OCI-LY7 (cell line): ENCODE measurements around the gene PBX1. TPM values are rescaled to one million over a fixed set of nuclear protein-coding genes. Genes with fewer than 3 reads are reported as not detected.

Experiments
- BruUV-seq: library from RNA; stranded (reverse); fragments of 400-500 nt; replicated peaks from 2 replicates; lab custom pipeline; 2021; lab: Mats Ljungman, UMichigan
- CTCF ChIA-PET: fragments of 300-600 bp; sonication (Branson Sonifier 250); formaldehyde crosslinking; loops from one replicate; lab custom pipeline; 2022; ENCODE audit warnings: antibody characterized with exemption; ENCODE audit not compliant: unreplicated experiment; lab: Charles Lee
- POLR2A ChIA-PET: fragments of 300-600 bp; sonication (Branson Sonifier 250); formaldehyde crosslinking; loops from one replicate; lab custom pipeline; 2022; ENCODE audit warnings: antibody characterized with exemption; lab: Charles Lee
- DNase-seq: peaks from one replicate; pipeline ENCODE4 v3.0.0-alpha.2; 2015; ENCODE audit warnings: low spot score
- H2AFZ ChIP-seq: fragments of 200-600 bp; sonication (generic), shearing (Covaris generic); 2 replicates; pipeline ENCODE4 v1.6.1; 2014; ENCODE audit warnings: mild to moderate bottlenecking, antibody characterized with exemption, low read length, moderate library complexity
- H3K27ac ChIP-seq: fragments of 200-600 bp; sonication (generic); 2 replicates; pipeline ENCODE4 v1.5.1; 2014; ENCODE audit warnings: mixed run types, low read depth, mild to moderate bottlenecking, moderate library complexity, low read length, inconsistent platforms; ENCODE audit not compliant: poor library complexity, severe bottlenecking
- H3K36me3 ChIP-seq: fragments of 200-600 bp; sonication (generic); 2 replicates; pipeline ENCODE4 v1.6.1; 2014; ENCODE audit warnings: mild to moderate bottlenecking, antibody characterized with exemption, low read length, moderate library complexity, mixed read lengths; ENCODE audit not compliant: insufficient read depth
- H3K4me1 ChIP-seq: fragments of 200-600 bp; sonication (generic); 2 replicates; pipeline ENCODE4 v1.5.1; 2014; ENCODE audit warnings: mild to moderate bottlenecking, low read length; ENCODE audit not compliant: insufficient read depth, poor library complexity, severe bottlenecking
- H3K4me2 ChIP-seq: fragments of 200-600 bp; sonication (generic); 2 replicates; pipeline ENCODE4 v1.6.1; 2014; ENCODE audit warnings: mild to moderate bottlenecking, low read length
- H3K4me3 ChIP-seq: fragments of 200-600 bp; sonication (generic); 2 replicates; pipeline ENCODE4 v1.5.1; 2014; ENCODE audit warnings: mild to moderate bottlenecking, low read depth, low read length; ENCODE audit not compliant: poor library complexity, severe bottlenecking
- H3K79me2 ChIP-seq: fragments of 200-600 bp; sonication (generic); 2 replicates; pipeline ENCODE4 v1.6.1; 2016; ENCODE audit warnings: low read depth, mild to moderate bottlenecking, low read length, moderate library complexity, mixed read lengths; ENCODE audit not compliant: insufficient read depth
- H3K9me2 ChIP-seq: fragments of 200-600 bp; sonication (generic); 2 replicates; pipeline ENCODE4 v1.6.1; 2016; ENCODE audit warnings: mild to moderate bottlenecking, low read length, mixed read lengths; ENCODE audit not compliant: insufficient read depth
- H3K9me3 ChIP-seq: fragments of 200-600 bp; sonication (generic); 2 replicates; pipeline ENCODE4 v1.6.1; 2014; ENCODE audit warnings: mild to moderate bottlenecking, mixed run types, low read length, mixed read lengths
- H4K20me1 ChIP-seq: fragments of 200-600 bp; sonication (generic); 2 replicates; pipeline ENCODE4 v1.6.1; 2014; ENCODE audit warnings: mild to moderate bottlenecking, antibody characterized with exemption, low read length, moderate library complexity, mixed read lengths; ENCODE audit not compliant: insufficient read depth
- EZH2phosphoT487 ChIP-seq: fragments of 200-600 bp; sonication (generic); IDR thresholded peaks from 2 replicates; pipeline ENCODE4 v1.6.1; 2018; ENCODE audit warnings: low read depth, borderline replicate concordance, mild to moderate bottlenecking, mixed run types, antibody characterized with exemption, low read length, moderate library complexity, mixed read lengths
- intact Hi-C: fragments of 100-400 bp; cut with micrococcal nuclease; formaldehyde crosslinking; loops from one replicate; pipeline ENCODE4 v1.10.0; 2022; ENCODE audit not compliant: unreplicated experiment
- total RNA-seq, 2 experiments: library from RNA; depleted of rRNA in 1 of 2; stranded (reverse); fragments of >200 nt in 1 of 2; shearing (Covaris generic) in 1 of 2; gene quantifications; 2 replicates each; pipeline ENCODE4 v1.2.3, GENCODE V29; 2014 to 2022
- TF ChIP-seq, protein P1 (sequence below): fragments of 200-600 bp; sonication (generic); conservative IDR thresholded peaks from 2 replicates; pipeline ENCODE4 v1.5.1; 2014; ENCODE audit warnings: mild to moderate bottlenecking, antibody characterized with exemption, low read length, moderate library complexity, mixed read lengths

The PBX1 gene
- total RNA-seq, 2 experiments from 2014 or later, result not detected

DNA sequence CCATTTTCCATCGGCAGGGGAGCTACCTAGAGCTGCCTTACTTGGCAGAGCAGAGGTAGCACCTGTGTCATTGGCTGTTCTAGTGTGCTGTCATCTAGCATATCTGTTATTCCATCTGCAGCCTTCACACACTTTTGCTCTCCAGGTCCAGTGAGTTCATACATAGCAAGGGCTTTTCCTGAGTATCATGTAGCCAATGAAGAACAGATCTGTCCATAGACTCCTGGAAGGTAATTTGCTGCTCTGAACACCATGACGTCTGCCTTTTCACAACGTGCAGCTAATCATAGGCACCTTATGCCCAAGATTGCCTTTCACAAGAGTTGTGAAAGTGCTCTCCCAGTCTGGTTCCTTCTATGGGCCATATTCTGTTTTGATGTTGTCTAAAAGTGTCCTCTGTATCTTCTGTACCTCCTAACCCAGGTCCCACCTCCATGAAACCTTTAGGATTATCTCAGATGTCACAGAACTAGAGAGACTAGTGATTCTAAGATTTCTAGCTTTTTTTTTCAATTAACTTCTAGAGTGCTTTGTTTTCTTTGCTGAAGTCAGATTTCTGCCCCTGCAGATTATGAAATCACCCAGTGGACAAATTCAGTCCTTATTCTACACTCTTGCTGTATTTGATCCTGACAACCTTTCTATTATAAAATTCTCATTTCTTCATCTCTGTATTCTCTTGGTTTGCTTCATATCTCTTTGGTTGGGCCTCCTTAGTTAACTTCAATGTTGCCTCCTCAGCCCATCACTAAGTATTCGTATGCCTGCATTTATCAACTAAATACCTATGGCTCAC lies 134.8 kb downstream of the PBX1 start:
- H3K79me2 ChIP-seq, result no peaks in the 10 kb centered on the region
- H3K36me3 ChIP-seq, result no peaks in the 10 kb centered on the region
- ChIA-PET CTCF (interaction anchor here (0.6 kb wide), 1 partner anchor 212 kb away, joined by 5 read pairs; no protein-coding TSS in a partner anchor), POLR2A (no interaction called here)
- no peaks in the 10 kb centered on the region for H4K20me1 ChIP-seq
- H3K4me1 ChIP-seq, result no peaks in the 10 kb centered on the region
- DNase-seq, result no peak
- BruUV-seq, result no TSS peak
- TF ChIP-seq, protein P1, sequence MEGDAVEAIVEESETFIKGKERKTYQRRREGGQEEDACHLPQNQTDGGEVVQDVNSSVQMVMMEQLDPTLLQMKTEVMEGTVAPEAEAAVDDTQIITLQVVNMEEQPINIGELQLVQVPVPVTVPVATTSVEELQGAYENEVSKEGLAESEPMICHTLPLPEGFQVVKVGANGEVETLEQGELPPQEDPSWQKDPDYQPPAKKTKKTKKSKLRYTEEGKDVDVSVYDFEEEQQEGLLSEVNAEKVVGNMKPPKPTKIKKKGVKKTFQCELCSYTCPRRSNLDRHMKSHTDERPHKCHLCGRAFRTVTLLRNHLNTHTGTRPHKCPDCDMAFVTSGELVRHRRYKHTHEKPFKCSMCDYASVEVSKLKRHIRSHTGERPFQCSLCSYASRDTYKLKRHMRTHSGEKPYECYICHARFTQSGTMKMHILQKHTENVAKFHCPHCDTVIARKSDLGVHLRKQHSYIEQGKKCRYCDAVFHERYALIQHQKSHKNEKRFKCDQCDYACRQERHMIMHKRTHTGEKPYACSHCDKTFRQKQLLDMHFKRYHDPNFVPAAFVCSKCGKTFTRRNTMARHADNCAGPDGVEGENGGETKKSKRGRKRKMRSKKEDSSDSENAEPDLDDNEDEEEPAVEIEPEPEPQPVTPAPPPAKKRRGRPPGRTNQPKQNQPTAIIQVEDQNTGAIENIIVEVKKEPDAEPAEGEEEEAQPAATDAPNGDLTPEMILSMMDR, result no peak
- no peak for TF ChIP-seq EZH2phosphoT487
- H3K9me2 ChIP-seq, result no peaks in the 10 kb centered on the region
- no peak overlapping the region for H3K27ac ChIP-seq
- no peak overlapping the region for H2AFZ ChIP-seq
- H3K4me2 ChIP-seq, result no peak overlapping the region
- intact Hi-C loops, result no loop called here
- H3K9me3 ChIP-seq, result no peaks in the 10 kb centered on the region
- no peak overlapping the region for H3K4me3 ChIP-seq

DNA sequence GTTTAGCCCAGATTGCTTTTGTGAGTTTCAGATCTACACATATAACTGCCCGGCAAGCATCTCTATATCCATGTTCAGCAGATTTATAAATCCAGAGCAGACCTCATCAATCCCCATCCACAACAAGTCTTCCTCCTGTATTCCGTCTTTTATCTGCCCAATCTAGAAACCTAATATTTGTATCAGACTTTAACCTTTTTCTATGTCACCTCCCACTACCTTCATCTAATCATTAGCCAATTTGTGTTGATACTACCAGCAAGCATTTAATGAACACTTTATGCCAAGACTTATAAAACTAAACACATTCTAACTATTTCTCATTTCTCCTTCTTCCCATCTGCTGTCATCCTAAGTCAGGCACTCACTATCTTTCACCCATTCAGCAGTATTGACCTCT lies 135.5 kb downstream of the PBX1 start:
- Histone ChIP-seq H3K9me2 (no peaks in the 10 kb centered on the region), H4K20me1 (no peaks in the 10 kb centered on the region), H3K79me2 (no peaks in the 10 kb centered on the region), H2AFZ (no peak overlapping the region), H3K4me1 (no peaks in the 10 kb centered on the region), H3K4me2 (no peak overlapping the region), H3K4me3 (no peak overlapping the region), H3K36me3 (no peaks in the 10 kb centered on the region), H3K9me3 (no peaks in the 10 kb centered on the region), H3K27ac (no peak overlapping the region)
- BruUV-seq, result no TSS peak
- ChIA-PET CTCF (no interaction called here), POLR2A (no interaction called here)
- no peak for DNase-seq
- no peak for TF ChIP-seq EZH2phosphoT487
- TF ChIP-seq, protein P1, result no peak
- intact Hi-C loops, result no loop called here
